HG02610 (cell line): ENCODE measurements around the gene MNT.

Source experiments
- ATAC-seq: cut with Tn5 transposase; IDR thresholded peaks from one replicate; pipeline ENCODE4 v1.9.1; 2021; ENCODE audit warnings: mild to moderate bottlenecking, moderate library complexity; ENCODE audit not compliant: unreplicated experiment

MNT gene

DNA sequence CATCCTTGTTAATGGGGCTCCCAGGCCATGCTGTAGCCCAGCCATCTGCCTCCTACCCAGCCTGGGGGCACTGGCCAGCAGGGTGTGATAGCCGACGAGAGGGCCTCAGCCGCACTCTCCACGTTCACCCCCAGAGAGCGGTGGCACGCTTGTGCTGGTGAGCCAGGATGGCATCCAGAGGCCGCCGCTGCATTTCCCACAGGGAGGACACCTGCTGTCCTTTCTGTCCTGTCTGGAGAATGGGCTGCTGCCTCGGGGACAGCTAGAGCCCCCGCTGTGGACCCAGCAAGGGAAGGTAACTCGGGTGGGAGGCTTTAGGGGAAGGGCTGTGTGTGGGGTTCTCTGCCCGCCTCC, 36.1 kb downstream of the MNT start:
- ATAC-seq: no peak

DNA sequence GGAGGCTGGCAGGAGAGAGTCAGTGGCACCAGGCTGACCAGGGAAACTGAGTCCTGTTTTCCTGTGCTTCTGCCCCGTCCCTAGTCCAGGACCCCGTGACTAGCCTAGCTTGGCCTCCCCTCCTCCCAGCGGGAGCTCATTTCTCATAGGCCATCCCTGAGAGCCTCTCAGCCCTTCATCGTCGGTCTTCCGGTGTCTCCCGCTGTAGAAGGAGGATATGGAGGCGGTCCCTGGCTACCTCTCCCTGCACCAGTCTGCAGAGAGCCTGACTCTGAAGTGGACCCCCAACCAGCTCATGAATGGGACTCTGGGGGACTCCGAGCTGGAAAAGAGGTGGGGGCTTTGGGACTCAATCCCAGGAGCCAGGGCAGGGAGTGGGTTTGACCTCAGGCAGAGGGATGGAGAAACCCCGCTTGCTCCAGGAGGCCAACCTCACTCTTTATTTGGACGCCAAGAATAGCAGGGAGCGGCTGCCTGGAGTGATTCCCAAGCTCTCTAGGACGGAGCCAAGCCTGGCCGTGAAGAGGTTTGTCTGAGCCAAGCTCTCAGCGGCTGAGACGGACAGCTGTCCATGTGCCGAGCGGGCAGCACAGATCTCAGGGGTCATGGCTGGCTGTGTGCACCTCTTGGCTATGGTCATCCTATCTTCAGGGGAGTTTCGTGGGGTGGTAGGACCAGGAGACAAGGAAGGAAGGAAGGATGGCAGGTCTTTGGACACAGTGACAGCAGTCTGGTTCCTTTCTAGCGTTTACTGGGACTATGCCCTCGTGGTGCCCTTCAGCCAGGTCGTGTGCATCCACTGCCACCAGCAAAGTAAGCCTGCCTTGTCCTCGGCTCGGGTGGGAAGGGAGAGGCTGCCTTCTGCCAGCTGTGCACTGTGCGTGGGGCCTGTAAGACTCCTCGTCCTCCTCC, 36.8 kb downstream of the MNT start:
- ATAC-seq: no peak

DNA sequence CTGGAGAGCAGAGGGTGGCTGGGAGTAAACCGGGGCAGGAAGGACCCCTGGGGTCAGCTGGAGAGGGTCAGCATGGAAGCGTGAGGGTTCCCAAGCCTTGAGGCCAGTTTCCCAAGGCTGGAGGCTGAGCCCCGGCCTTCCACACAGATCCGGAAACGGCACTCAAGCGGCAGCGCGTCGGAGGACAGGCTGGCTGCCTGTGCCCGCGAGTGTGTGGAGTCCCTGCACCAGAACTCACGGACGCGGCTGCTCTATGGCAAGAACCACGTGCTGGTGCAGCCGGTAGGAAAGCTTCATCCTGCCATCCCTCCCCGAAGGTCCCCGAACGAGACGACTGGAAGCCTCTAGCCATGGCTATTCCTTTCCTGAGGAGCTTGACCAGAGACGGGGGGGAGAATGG, 37.5 kb downstream of the MNT start:
- no peak for ATAC-seq

DNA sequence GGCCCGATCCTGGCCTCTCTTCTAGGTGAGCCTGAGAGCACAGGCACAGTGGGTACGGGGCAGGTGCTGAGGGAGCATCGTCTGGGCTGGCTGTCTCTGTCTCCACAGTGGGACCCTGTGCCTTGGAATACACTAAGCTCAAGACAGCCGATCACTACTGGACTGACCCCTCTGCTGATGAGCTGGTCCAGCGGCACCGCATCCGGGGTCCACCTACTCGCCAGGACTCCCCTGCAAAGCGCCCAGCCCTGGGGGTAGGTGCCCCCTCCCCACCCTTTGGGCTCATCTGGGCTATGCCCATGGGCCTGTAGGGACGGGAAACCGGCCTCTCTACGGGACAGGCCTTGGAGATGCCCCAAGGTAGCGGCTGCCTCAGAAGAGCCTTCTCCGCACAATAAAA, 38.0 kb downstream of the MNT start:
- no peak for ATAC-seq

DNA sequence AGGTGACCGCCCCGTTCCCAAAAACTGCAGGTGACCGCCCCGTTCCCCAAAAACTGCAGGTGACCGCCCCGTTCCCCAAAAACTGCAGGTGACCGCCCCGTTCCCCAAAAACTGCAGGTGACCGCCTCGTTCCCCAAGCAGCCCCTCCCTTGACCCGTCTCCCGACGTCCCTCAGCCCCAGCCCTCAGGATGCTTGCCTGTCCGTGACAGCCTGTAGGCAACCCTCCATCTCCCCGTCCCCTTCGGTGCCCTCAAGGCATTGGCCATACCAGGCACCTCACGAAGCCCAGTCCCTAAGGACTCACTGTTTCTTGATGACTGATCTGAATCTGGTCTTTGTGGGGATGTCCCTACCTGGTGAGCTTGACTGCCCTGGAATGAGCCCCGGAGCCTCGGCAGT, 38.4 kb downstream of the MNT start:
- ATAC-seq: no peak

DNA sequence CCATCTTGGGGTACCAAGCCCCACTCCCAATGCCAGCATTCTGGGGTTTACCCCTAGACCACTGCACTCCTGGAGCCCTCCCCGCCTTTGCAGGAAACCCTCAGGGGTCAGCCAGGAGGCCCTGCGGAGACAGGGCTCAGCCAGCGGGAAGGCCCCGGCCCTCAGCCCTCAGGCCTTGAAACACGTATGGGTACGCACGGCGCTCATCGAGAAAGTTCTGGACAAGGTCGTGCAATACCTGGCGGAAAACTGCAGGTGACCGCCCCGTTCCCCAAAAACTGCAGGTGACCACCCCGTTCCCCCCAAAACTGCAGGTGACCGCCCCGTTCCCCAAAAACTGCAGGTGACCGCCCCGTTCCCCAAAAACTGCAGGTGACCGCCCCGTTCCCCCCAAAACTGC, 38.8 kb downstream of the MNT start:
- no peak for ATAC-seq

DNA sequence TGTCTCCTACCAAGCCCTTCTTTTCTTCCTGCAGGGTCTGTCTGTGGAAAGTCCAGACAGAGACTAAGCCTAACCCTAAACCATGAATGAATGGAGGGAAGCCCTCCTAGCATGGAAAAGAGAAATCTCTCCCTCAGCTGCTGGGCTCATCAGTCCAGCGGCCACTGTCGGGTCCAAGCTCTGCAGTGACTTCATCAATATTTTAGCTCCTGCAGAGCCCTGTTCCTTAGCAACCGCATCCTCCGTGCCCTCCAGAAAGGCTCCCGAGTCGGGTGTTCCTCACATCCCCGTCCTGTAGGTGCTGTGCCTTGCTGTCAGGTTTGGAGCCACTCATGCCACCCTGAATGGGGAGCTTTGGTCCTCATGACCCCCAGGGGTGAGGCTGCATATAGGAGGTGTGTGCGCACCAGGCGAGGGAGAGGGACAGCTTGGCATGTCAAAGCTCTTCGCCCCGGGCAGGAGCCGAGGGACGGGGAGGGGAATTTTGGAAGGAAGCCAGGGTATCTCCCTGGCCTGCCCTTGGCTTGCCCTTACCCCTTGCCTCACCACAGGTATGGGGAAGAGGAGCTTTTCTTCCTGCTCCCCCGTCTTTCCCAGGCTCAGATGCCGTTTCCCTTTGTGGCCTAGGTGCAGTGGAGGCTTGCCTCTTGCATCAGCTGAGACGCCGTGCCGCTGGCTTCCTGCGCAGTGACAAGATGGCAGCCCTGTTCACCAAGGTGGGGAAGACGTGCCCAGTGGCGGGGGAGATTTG, 39.7 kb downstream of the MNT start:
- ATAC-seq: no peak

DNA sequence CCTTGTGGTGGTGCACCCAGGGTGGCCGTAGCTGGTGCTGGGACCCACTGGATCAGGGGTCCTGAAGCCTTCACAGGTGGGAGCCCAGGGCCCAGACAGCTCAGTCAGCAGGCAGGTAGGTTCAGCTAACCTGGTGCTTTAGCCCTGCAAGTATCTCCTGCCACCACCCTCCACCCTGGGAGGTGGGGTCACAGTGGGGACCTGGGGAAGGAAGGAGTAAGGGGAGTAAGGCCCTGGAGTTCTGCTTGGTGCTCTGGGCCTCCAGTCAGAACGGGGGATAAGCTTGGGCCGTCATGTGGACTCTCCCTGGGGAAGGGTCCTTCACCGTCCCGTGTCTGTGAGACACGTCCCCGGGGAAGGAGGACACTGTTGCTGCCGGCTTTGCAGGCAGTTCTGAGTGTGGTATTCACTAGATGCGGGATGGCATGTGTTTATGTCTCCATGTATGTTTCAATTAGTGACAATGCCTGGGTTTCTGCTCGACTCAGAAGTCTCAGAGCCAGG, 42.9 kb downstream of the MNT start:
- ATAC-seq: no peak

DNA sequence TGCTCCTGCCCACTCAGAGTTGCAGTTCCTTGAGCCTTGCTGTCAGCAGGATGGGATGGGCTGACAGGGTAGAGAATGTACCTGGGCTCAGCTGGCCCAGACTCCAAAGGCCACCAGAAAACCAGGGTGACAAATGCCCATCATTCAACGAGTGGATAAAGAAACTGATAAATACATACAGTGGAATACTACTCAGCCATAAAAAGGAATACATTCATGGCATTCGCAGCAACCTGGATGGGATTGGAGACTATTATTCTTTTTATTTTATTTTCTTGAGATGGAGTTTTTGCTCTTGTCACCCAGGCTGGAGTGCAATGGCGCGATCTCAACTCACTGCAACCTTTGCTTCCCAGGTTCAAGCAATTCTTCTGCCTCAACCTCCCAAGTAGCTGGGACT, 43.6 kb downstream of the MNT start:
- ATAC-seq: no peak

DNA sequence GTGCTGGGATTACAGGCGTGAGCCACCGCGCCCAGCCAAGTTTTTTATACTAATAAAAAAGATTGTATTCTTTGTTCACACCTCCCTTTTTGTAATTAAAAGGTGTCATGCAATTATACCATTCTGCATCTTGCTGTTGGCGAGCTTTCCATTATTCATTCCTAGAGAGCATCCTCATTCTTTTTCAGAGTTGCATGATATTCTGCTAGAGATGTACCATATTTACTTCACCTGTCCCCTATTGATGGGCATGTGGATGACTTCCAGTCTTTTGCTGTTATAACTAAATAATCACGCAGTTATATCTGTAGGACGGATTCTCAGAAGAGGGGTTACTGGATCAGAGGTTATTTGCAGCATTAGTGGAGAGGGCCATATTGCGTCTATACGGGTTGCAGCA, 46.5 kb downstream of the MNT start:
- no peak for ATAC-seq

DNA sequence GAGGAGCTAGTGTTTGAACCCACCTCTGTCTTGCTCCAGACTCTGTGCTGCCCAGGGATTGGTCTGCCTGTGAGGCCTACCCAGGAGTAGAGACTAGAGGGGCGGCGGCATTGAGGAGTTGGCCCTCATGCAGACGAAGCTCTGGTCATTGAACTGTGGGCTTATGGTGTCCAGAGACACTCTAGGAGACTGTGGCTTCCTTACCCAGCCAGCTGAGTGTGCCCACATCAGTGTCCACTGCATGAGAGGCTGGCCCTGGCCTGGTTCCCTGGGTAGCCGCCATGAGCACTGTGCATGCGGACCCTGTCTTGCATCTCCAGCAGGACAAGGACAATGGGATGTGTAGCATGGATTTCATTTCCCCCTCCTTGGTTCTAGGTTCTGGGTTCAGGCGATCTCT, 49.6 kb downstream of the MNT start:
- ATAC-seq: no peak

DNA sequence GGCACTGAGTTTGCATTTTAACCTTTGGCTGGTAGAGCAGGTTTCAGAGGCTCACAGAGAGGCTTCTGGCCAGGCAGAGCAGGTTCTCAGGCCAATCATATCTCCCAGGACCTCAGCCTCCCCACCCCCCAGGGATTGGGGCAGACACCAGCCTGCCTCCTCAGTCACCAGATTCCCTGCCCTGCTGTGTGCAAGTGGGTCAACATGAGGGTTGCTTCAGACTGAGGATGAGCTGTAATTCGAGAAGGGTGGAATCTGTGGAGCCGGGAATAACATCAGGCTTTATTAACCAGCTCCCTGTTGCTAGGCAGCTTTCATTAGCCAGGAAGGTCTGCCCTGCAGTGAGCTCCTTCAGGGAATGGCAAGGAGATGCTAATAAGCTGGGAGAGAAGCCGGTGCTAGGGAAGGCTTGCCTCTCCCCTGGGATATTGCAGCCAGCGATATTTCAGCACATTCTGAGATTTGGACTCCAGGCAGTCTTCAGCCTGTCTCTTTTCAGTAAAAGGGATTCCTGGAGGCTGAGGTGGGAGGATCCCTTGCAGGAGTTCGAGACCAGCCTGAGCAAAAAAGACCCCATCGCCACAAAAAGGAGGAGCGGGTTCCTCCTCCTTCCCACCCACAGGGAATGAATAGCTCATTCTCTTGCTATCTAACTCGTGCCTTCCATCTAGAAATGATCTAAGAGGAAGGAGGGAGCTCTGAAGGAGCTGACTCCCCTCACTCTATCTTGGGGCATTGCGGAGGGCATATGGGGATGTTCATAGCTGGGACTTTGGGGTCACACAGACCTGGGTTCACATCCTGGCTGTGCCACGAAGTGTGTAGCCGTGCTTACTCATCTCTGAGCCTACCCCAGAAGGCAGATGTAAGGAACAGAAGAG, 52.8 kb downstream of the MNT start:
- ATAC-seq: no peak

DNA sequence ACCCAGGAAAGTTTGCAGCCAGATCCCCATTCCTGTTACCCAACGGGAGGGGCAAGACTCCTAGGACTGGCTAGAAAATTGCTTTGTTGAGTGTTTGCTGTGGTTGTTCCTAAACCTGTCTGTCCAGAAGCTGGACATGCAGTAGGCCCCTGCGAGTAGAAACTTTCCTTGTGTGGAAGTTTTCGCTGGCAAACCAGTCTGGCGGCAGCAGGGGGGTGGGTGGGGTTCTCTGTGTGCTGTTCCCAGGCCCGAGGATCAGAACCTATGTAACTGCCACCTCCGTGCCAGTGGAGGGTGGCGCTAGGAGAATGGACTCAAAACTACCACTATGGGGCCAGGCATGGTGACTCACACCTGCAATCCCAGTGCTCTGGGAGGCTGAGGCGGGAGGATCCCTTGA, 54.4 kb downstream of the MNT start:
- no peak for ATAC-seq

DNA sequence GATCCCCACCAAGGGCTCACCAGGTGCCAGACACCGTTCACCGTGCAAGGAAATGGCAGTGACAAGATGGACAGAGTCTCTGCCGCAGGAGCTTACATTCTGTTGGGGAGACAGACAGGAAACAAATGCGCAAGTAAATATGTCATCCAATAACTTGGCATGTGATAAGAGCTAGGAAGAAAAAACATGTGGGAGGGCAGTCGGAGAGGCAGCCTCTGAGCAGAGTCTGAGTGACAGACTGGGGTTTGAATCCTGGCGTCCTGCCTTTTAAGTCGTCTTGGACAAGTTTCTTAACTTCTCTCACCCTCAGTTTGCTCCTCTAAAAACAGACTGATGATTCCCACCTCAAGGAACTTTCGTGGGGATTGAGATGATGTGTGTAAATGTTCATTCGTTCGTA, 56.3 kb downstream of the MNT start:
- no peak for ATAC-seq

DNA sequence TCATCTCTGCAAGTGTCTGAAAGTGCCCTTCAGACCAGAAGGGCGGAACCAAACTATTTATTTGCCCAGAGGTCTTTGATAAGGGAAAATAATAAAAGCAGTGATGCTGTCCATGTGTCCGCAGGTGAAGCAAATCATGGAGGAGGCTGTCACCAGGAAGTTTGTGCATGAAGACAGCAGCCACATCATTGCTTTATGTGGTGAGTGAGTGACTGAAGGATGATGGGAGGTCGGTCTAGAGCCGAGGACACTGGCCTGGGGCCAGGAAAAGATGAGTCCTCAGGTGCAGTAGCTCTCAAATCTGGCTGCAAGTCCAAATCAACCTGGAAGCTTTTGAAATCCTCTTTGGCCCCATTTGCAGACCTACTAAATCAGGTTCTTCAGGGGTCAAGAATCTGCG, 57.4 kb downstream of the MNT start:
- no peak for ATAC-seq

DNA sequence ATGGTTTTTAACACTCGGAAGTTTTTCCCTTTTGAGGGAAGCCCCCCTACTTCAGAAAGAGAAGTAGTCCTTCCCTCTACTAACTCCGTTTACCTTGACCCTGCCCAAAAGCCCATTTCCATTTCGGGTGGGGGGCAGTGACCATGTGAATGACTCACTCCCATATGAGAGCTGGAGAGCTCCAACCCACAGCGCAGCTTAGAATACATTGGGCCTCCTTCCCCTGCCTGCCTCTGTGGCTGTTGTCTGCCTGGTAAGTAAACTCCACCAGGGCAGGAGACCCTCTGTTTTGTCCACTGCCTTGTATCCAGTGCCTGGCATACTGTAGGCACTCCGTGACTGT, 62.6 kb downstream of the MNT start:
- ATAC-seq: no peak

DNA sequence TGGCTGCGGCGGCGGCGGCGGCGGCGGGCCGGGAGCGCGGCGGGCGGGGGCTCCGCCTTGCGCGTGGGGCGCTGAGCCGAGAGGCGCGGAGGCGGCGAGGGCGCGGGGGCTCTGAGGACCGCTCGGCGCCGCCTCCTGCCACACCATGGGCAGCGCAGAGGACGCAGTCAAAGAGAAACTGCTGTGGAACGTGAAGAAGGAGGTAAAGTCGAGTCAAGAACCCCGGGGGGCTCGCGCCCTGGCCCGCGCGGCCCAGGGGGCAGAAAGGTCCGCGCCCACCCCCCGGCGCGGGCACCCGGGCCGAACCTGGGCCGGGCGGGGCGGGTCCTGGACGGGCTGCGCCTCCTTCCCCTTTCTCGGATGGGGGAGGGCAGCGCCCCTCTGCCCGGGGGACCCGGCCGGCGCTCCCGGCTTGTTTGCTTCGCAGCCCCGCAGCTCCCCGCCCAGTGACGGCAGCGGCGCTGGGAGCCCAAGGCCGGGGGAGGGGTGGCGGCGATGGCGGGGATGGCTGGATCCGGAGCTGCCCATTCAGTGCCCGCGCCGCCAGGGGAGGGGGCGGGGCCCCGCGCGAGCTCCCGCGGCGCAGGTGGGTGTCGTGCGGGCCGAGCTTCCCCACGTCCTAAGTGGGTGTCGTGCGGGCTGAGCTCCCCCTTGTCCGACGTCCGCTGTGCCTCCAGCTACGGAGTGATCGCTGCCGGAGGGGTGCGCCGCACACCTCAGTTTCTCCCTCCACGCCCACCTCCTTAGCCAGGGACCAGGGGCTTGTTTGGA, 63.1 kb downstream of the MNT start:
- peak; percentile 22 for ATAC-seq

DNA sequence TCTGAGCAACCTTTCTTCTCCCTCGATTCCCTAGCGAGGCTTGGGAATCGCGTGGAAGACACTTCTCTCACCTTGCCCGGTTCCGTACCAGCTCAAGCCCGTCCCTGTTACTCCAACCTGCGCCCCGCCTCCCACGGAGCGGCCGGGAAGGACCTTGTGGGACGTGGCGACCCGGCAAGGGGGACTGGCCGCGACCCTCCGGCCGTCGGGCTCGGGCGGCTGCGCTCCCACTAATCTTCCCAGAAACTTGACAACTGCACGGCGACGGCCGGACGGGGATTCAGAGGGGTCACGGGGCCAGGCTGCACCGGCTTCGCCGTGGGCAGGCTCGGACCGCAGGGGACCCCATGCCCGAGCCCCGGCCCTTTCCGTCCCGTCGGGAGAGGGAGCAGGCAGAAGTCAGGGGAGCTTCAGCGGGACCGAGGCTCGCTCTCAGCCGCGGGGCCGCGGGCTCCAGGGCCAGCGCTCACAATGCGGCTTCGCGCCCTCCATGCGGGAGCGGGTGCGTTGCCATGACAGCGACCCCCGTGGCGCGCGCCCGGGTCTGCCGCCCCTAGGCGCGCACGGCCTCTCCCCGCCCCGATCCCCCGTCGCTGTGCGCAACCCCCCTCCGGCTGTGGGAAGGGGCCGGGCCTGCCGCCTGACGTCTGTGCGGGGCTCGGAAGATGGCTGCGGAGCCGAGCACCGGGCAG, 63.9 kb downstream of the MNT start, which contains the start of gene SGSM2:
Gene SGSM2 (plus strand): TSS at position 650 of the 692 bp plus-strand sequence. CDS start 188 bp downstream, outside the sequence.
- ATAC-seq: peak; percentile 36

DNA sequence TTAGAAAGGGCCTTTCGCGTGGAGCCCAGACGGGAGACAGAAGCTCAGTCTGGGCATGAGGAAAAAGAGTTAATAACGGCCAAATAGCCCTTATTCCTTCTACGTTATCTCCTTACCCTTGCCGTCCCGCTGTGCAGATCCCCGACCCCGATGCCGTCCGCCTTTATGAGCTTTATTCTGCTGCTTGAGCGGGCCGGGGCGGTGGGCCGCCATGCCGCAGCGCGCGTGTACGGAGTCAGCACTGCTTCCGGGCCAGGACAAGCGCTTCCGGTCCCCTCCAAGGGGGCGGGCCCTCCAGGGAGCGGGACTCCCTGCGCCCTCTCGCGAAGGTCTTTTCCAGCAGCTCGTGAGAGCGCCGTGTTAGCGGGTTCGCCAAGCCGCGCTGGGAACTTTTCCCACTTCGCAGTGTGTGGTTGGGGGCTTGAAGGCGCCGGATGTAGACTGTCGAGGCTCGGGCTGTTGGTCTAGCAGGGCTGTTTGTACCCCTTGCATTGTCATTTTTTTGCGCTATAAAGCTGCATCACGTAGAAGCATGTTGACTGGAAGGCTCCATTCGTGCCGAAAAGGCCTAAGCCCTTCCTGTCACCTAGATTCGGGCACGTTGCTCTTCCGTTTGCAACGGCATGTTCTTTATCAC, 64.5 kb downstream of the MNT start, which contains the start of gene TSR1:
Gene TSR1 (minus strand): TSS at position 243 of the 637 bp plus-strand sequence. CDS start 30 bp downstream, at position 213.
- ATAC-seq: peak; percentile 79
